Measurements from ENCODE around the gene FRRS1. TPM values are rescaled to one million over a fixed set of nuclear protein-coding genes. Genes with fewer than 3 reads are reported as not detected.

Gene FRRS1
- total RNA-seq, 1 experiment from 2014 or later: 39.1 TPM

DNA sequence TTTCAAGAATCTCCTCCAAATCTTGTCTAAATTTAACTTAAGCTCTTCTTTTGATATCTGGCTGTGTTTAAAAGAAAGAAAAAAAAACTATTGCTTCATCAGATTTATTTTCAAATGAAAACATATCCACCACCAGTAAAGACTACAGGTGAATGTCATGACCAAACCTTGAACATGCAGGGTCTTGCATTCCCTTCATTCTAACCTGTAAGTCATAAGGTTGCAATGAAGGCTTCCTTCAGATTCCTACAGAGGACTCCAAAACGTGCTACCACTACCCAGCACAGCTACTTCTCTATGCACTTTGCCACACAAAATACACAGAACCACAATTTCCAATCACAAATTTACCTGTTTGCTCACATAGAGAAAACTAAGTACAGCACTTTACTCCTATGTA is 26.3 kb downstream of the FRRS1 start:
- no peaks in the 10 kb centered on the region for H3K9me3 Mint-ChIP-seq (ENCODE audit: low read depth, unreplicated experiment)
- CTCF ChIA-PET: no interaction called here
- no peak for DNase-seq
- no peaks in the 10 kb centered on the region for H3K27me3 Mint-ChIP-seq (ENCODE audit: unreplicated experiment)
- H3K27ac Mint-ChIP-seq (ENCODE audit: unreplicated experiment): no peak overlapping the region
- H3K36me3 Mint-ChIP-seq (ENCODE audit: insufficient read depth, unreplicated experiment): peaks cover 27% of the 10 kb centered on the region
- intact Hi-C loops (cut with micrococcal nuclease; ENCODE audit: unreplicated experiment): no loop called here
- TF ChIP-seq, protein P1, sequence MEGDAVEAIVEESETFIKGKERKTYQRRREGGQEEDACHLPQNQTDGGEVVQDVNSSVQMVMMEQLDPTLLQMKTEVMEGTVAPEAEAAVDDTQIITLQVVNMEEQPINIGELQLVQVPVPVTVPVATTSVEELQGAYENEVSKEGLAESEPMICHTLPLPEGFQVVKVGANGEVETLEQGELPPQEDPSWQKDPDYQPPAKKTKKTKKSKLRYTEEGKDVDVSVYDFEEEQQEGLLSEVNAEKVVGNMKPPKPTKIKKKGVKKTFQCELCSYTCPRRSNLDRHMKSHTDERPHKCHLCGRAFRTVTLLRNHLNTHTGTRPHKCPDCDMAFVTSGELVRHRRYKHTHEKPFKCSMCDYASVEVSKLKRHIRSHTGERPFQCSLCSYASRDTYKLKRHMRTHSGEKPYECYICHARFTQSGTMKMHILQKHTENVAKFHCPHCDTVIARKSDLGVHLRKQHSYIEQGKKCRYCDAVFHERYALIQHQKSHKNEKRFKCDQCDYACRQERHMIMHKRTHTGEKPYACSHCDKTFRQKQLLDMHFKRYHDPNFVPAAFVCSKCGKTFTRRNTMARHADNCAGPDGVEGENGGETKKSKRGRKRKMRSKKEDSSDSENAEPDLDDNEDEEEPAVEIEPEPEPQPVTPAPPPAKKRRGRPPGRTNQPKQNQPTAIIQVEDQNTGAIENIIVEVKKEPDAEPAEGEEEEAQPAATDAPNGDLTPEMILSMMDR (IDR thresholded peaks at IDR 0.05; ENCODE audit: unreplicated experiment): no peak
- no peak overlapping the region for H3K4me3 Mint-ChIP-seq (ENCODE audit: low read depth, unreplicated experiment)
- BruUV-seq (replicated peaks): no TSS peak
- peaks cover 6% of the 10 kb centered on the region for H3K4me1 Mint-ChIP-seq (ENCODE audit: low read depth, unreplicated experiment)

DNA sequence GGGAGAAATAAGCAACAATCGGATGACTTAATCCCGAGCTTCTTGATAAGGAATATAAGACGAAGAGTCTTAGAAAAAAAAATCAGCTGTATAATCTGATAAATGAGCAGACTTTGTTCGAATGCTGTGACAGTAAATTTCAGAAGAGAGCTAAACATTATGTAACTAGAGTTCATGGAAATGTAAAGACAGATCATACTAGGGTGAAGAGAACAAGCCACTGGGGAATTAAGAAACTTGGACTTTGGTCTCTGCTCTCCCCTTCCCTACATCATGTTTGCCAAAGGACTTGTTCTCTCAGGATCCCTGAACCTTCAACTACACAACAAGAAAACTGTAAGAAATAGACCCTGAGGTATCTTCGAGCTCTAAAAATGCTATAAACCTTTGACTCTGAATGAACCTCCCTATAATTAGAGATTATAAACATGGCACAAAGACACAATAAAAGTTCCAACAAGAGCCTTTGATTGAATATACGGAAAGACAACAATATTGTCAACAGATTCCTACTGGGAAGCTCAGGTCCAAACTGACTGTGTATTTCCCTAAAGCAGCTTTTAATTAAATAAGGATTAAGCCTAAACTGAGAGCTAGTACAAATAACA is 27.5 kb downstream of the FRRS1 start:
- CTCF ChIA-PET: interaction anchor here (0.7 kb wide), 1 partner anchor 720 kb away, joined by 3 read pairs; no protein-coding TSS in a partner anchor
- H3K4me1 Mint-ChIP-seq (ENCODE audit: low read depth, unreplicated experiment): peaks cover 6% of the 10 kb centered on the region

DNA sequence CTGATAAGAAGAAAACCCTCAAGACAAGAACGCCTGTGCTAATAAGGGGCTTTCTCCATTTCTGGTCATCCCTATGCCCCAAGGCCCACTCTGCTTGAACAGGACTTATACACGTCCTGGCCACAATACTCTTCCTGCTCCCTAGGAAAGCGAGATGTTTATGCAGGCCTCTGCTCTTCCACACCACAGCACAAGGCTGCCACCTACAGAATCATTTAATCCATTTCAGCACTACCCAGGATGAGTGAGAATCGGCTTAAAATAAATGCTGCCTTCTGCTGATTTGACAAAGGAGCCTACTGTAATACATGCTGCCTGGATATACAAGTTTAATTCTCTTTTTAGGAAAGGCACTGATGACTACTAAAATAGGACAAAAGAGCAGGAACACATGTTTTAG is 29.4 kb downstream of the FRRS1 start:
- TF ChIP-seq, protein P1 (IDR thresholded peaks at IDR 0.05; ENCODE audit: unreplicated experiment): no peak
- no peak for DNase-seq
- Mint-ChIP-seq H3K36me3 (ENCODE audit: insufficient read depth, unreplicated experiment) (peaks cover 21% of the 10 kb centered on the region), H3K27ac (ENCODE audit: unreplicated experiment) (no peak overlapping the region), H3K27me3 (ENCODE audit: unreplicated experiment) (no peaks in the 10 kb centered on the region), H3K4me1 (ENCODE audit: low read depth, unreplicated experiment) (peaks cover 6% of the 10 kb centered on the region), H3K4me3 (ENCODE audit: low read depth, unreplicated experiment) (no peak overlapping the region), H3K9me3 (ENCODE audit: low read depth, unreplicated experiment) (no peaks in the 10 kb centered on the region)
- BruUV-seq (replicated peaks): no TSS peak
- intact Hi-C loops (cut with micrococcal nuclease; ENCODE audit: unreplicated experiment): no loop called here
- CTCF ChIA-PET: no interaction called here

More for the DNA sequence above, 27.5 kb downstream of the FRRS1 start:
- TF ChIP-seq, protein P1 (IDR thresholded peaks at IDR 0.05; ENCODE audit: unreplicated experiment): no peak
- Mint-ChIP-seq H3K27me3 (ENCODE audit: unreplicated experiment) (no peaks in the 10 kb centered on the region), H3K4me3 (ENCODE audit: low read depth, unreplicated experiment) (no peak overlapping the region), H3K9me3 (ENCODE audit: low read depth, unreplicated experiment) (no peaks in the 10 kb centered on the region), H3K27ac (ENCODE audit: unreplicated experiment) (no peak overlapping the region), H3K36me3 (ENCODE audit: insufficient read depth, unreplicated experiment) (peaks cover 28% of the 10 kb centered on the region)
- intact Hi-C loops (cut with micrococcal nuclease; ENCODE audit: unreplicated experiment): no loop called here
- no TSS peak for BruUV-seq (replicated peaks)
- no peak for DNase-seq

DNA sequence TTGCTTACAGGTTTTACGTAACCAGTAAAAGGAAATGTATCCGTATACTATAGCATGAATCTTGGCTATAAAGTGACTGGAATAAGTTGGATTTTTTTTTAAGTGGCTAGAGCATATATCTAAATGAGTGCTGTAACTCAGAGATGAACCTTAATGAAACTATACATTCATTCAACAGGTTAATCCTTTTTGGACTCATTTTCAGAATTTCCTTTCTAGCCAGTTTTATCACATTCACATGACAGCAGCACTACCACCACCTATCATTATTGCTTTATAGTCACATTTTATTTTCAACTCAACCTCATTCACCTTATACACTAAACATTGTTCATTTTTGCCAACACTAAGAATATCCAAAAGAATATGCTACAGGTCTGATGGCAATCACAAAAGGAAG is 30.6 kb downstream of the FRRS1 start:
- no TSS peak for BruUV-seq (replicated peaks)
- no peak for DNase-seq
- TF ChIP-seq, protein P1 (IDR thresholded peaks at IDR 0.05; ENCODE audit: unreplicated experiment): no peak
- H3K27me3 Mint-ChIP-seq (ENCODE audit: unreplicated experiment): no peaks in the 10 kb centered on the region
- no peak overlapping the region for H3K27ac Mint-ChIP-seq (ENCODE audit: unreplicated experiment)
- H3K4me1 Mint-ChIP-seq (ENCODE audit: low read depth, unreplicated experiment): peaks cover 6% of the 10 kb centered on the region
- H3K4me3 Mint-ChIP-seq (ENCODE audit: low read depth, unreplicated experiment): no peak overlapping the region
- intact Hi-C loops (cut with micrococcal nuclease; ENCODE audit: unreplicated experiment): no loop called here
- peaks cover 16% of the 10 kb centered on the region for H3K36me3 Mint-ChIP-seq (ENCODE audit: insufficient read depth, unreplicated experiment)
- CTCF ChIA-PET: no interaction called here
- H3K9me3 Mint-ChIP-seq (ENCODE audit: low read depth, unreplicated experiment): no peaks in the 10 kb centered on the region
